Activated CD8-positive, alpha-beta memory T cell treated with anti-CD3 and anti-CD28 coated beads, Interleukin-2, amount 50 U/mL, for 24 hours (primary cell): ENCODE measurements around the gene OR5D14.

Source experiments
- DNase-seq: peaks from one replicate; pipeline ENCODE4 v3.0.0-alpha.2; 2020; ENCODE audit errors: extremely low read depth

Gene OR5D14

DNA sequence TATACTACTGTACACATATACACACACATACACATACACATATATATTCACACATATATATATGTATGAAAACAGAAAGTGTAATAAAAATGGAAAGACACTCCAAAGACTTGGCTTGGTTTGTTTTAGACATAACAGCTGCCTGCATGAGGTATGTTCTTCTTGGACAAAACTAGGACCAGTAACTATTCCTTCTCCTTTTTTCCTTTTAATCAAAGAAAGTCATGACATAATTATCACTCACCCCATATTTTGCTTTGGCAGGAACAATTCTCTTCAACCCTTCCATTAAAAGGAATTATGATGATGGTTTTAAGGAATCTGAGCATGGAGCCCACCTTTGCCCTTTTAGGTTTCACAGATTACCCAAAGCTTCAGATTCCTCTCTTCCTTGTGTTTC, at the start of gene OR5D14:
OR5D14 (plus strand) TSS at position 301 of the 400 bp plus-strand sequence; CDS start at position 301, 0 bp downstream.
- DNase-seq, result no peak

- DNase-seq, result no peak
Observed at GRCh38 chr11:55773138-55773537, 22.2 kb upstream of the OR5D14 start, which contains the start of gene OR5D13. Gene OR5D13, plus strand, starts transcription at chr11:55773438. Its CDS starts 0 bp downstream, at chr11:55773438.

DNA sequence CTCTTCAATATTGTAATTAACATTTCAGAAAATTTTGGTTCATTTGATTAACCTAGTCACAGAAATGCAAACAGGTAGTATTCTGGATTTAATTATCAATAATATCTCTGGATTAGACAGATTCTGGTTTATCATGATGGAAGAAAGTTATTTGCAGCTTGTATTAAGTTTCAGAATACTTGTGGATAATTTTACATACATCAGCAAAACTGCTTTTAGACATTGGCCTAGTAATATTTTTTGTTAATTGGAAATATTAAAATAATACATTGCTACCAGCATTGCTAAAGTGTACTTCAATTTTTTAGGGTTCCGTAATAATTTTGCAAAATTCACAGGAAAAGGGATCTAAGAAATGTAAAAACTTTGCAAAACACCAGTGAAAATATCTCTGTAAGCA, 3.8 kb upstream of the OR5D14 start:
- no peak for DNase-seq

DNA sequence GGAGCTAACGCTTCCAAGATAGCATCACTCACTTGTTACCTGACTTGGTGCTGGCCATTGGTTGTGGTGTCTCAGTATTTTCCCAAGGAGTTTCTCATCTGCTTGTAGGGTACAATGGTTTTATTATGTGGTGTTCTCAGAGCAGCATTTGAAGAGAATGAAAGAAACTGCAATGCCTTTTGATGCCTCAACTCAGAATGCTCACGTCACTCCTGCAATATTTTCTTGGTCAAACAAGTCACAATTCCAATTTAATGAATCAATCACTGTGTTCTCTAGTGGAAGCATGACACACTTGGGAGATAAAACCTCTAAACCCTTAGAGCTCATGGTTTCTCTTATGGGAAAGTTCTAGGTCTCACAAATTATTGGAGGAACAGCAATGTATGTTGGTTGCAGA, 2.0 kb upstream of the OR5D14 start:
- no peak for DNase-seq

DNA sequence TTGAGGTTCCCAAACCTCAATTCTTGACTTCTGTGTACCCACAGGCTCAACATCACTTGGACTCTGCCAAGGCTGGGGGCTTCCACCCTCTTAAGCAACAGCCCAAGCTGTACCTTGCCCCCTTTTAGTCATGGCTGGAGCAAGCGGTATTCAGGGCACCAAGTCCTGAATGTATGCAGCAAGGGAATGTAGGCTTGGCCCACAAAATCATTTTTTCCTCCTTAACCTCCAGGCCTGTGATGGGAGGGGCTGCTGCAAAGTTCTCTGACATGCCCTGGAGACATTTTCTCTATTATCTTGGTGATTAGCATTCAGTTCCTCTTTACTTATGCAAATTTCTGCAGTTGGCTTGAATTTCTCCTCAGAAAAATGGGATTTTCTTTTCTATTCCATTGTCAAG, 10.9 kb downstream of the OR5D14 start:
- DNase-seq, result no peak

GRCh38 chr11:55811067-55811466, 15.7 kb downstream of the OR5D14 start, which contains the start of gene OR5L1:
Gene OR5L1, plus strand, starts transcription at chr11:55811367. Its CDS starts 100 bp downstream, at chr11:55811467.
- no peak for DNase-seq

DNA sequence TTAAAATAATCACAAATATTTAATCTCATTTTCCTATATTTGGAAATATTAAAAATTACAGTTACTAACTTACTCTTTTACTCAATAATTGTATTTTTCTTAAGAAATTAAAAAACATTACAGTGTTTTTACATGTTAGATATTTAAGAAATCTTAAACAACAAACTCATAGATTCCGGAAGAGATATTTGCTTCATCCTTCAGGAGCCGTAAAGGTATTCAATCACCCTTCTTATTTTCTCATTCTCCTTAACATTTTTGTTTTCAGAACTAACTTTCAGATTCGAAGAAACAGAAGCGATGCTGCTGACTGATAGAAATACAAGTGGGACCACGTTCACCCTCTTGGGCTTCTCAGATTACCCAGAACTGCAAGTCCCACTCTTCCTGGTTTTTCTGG, 24.0 kb downstream of the OR5D14 start, which contains the start of gene OR5D18:
OR5D18 (plus strand) TSS at position 301 of the 400 bp plus-strand sequence; CDS start at position 301, 0 bp downstream.
- no peak for DNase-seq

- DNase-seq, result no peak
Observed at GRCh38 chr11:55826919-55827318, 31.6 kb downstream of the OR5D14 start, which contains the start of gene OR5L2. Gene OR5L2, plus strand, starts transcription at chr11:55827219. Its CDS starts 0 bp downstream, at chr11:55827219.

DNA sequence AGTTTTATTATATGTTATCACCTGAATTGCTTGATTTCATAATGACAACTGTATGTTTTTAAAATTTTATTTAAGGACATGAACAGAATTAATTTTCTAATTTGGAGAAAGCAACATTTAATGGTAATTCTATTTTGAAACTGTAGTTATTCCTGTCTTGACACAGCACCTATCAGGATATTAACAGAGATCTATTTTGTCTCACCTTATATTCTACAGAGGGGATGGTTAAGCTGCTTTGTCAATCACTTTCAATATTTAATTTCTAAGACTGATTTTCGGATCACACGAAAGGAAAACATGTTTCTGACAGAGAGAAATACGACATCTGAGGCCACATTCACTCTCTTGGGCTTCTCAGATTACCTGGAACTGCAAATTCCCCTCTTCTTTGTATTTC, 43.1 kb downstream of the OR5D14 start, which contains the start of gene OR5D16:
OR5D16 (plus strand) TSS at position 301 of the 400 bp plus-strand sequence; CDS start at position 301, 0 bp downstream.
- DNase-seq, result no peak
